Bronchial epithelial cell (primary cell): Measurements from ENCODE around the gene REXO4. TPM values are rescaled to one million over a fixed set of nuclear protein-coding genes. Genes with fewer than 3 reads are reported as not detected.

Experiments
- DNase-seq: peaks from one replicate; pipeline ENCODE4 v3.0.0-alpha.2; 2010; ENCODE audit warnings: low read depth
- FAIRE-seq: peaks from 2 replicates; lab custom pipeline; 2011; peaks lifted over from hg19 to GRCh38; lab: Jason Lieb, UNC
- H3K27me3 ChIP-seq: 2 replicates; pipeline ENCODE4 v1.5.1; 2011; ENCODE audit warnings: low read length; ENCODE audit not compliant: control insufficient read depth, insufficient read depth
- H3K36me3 ChIP-seq: 2 replicates; pipeline ENCODE4 v1.5.1; 2011; ENCODE audit warnings: low read length; ENCODE audit not compliant: control insufficient read depth, insufficient read depth
- H3K4me3 ChIP-seq: 2 replicates; pipeline ENCODE4 v1.5.1; 2011; ENCODE audit warnings: mild to moderate bottlenecking, low read depth, low read length, control low read depth
- CTCF ChIP-seq: IDR thresholded peaks from 2 replicates; pipeline ENCODE4 v1.5.1; 2011; ENCODE audit warnings: mild to moderate bottlenecking, moderate library complexity, low read length, control low read depth, inconsistent platforms; ENCODE audit not compliant: insufficient read depth, severe bottlenecking
- total RNA-seq: library from RNA; depleted of rRNA; stranded (reverse); fragments of >200 nt; gene quantifications from 2 replicates; pipeline ENCODE4 v1.2.1, GENCODE V29; 2014

Gene REXO4
- total RNA-seq, 1 donor from 2014 or later = 15.5 TPM

GRCh38 chr9:133362359-133363044 is 55.3 kb downstream of the REXO4 start:
- DNase-seq = no peak
- H3K4me3 ChIP-seq = no peak overlapping the region
- FAIRE-seq = no peak
- no peaks in the 10 kb centered on the region for H3K27me3 ChIP-seq
- peaks cover 32% of the 10 kb centered on the region for H3K36me3 ChIP-seq
- no peak for TF ChIP-seq CTCF

DNA sequence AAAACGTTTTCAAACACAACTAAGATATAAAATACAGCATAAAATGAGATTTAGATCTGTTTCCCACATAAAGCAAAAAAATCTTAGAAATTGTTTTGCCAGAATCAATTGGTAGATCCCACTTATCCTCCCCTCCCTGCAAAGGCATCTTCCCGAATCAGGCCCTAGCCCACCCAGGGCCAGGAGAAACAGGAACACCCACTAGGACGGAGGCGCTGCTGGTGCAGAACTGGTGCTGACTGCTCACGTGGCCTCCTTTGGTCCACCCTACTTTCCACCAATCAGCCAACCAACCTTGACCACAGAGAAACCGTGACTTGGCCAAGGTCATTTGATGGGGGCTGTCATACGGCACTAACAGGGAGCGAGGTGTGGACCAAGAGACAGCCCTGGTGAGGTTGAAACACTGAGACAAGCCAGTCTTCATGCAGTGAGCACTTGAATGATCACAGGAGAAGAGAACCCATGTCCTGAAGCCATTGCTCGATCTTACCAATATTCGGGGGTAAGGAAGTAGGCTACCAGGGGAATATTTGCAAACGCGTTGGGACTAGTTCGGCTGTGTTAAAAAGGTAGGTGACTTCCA is 56.2 kb downstream of the REXO4 start:
- H3K4me3 ChIP-seq = no peak overlapping the region
- no peak for TF ChIP-seq CTCF
- no peaks in the 10 kb centered on the region for H3K27me3 ChIP-seq
- H3K36me3 ChIP-seq = peaks cover 24% of the 10 kb centered on the region
- DNase-seq (no peak), FAIRE-seq (peak; percentile 58)

DNA sequence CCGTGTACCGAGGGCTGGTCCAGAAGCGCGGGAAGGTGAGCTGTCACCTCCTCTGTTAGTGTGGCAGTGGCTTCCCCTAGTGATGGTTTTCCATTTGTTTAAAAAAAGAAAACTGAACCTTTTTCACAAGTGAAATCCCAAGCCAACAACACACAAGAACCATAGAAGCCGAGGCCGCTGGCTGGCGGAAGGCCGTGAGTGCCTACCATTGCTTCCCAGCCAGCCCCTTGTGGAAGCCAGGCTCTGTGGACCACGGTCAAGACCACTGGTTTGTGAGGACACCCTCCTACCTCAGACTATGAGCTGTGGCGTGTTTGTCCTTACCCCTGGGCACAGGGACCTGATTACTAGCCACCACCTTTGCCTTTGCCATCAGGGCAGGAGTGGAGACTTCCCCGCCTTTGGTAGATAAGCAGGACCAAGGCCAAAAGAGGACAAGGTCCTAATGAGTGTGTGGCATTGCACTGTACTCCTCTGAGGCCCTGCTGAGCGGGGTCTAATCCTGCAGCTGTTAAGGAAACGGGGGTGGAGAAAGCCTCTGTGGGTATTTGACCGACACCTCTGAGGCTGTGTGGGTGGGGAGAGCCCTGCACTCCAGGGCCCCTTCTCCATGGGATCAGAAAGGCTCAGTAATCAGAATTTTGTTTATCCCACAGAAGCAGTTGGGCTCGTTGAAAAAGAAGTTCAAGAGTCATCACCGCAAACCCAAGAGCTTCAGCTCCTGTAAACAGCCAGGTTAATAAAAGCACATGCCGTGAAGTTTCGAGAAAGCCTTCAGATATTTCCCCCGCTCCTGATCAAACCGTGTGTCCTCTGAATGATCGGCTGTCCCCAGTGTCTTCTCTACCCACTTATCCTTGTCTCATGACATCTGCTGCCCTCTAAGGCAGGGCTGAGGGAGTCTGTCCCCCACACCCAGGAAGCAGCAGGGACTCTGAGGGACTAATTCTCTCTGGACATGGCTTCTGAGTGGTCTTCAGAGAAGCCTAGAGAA is 57.1 kb downstream of the REXO4 start:
- FAIRE-seq = peak; percentile 60
- no peaks in the 10 kb centered on the region for H3K27me3 ChIP-seq
- peaks cover 22% of the 10 kb centered on the region for H3K36me3 ChIP-seq
- TF ChIP-seq CTCF = no peak
- H3K4me3 ChIP-seq = no peak overlapping the region
- no peak for DNase-seq

GRCh38 chr9:133359399-133360175 is 58.2 kb downstream of the REXO4 start:
- Histone ChIP-seq H3K4me3 (no peak overlapping the region), H3K36me3 (peaks cover 23% of the 10 kb centered on the region), H3K27me3 (no peaks in the 10 kb centered on the region)
- TF ChIP-seq CTCF = peak; percentile 48
- FAIRE-seq = no peak
- DNase-seq = no peak

- DNase-seq (no peak), FAIRE-seq (no peak)
- Histone ChIP-seq H3K36me3 (peaks cover 15% of the 10 kb centered on the region), H3K4me3 (no peak overlapping the region), H3K27me3 (no peaks in the 10 kb centered on the region)
- no peak for TF ChIP-seq CTCF
Observed at GRCh38 chr9:133357656-133358055, 60.2 kb downstream of the REXO4 start.
